BJ (cell line): ENCODE data around the gene MEN1. TPM values are rescaled to one million over a fixed set of nuclear protein-coding genes. Genes with fewer than 3 reads are reported as not detected.
"Not testable (repeated sequence)": the region's sequence is repeated elsewhere in the genome, so short reads cannot be mapped to it uniquely, and the experiment has no call there.

Source experiments
- CTCF ChIA-PET: fragments of 350-600 bp; formaldehyde crosslinking; extraction: SDS; loops from one replicate; lab custom pipeline; 2021; ENCODE audit warnings: antibody characterized with exemption, inconsistent platforms; lab: Yijun Ruan, JAX
- POLR2A ChIA-PET: fragments of 300-600 bp; sonication (Branson Sonifier 250); formaldehyde crosslinking; extraction: SDS; loops from one replicate; lab custom pipeline; 2021; ENCODE audit warnings: antibody characterized with exemption; lab: Charles Lee
- DNase-seq: peaks from one replicate; pipeline ENCODE4 v3.0.0-alpha.2; 2011; ENCODE audit warnings: low read depth
- H3K27me3 ChIP-seq: 2 replicates; pipeline ENCODE4 v1.6.0; 2011; ENCODE audit warnings: low read length; ENCODE audit not compliant: control insufficient read depth, insufficient read depth
- H3K36me3 ChIP-seq: 2 replicates; pipeline ENCODE4 v1.5.1; 2011; ENCODE audit warnings: low read length; ENCODE audit not compliant: control insufficient read depth, insufficient read depth
- H3K4me3 ChIP-seq: 2 replicates; pipeline ENCODE4 v1.5.1; 2011; ENCODE audit warnings: low read depth, mild to moderate bottlenecking, control low read depth, low read length
- CTCF ChIP-seq: IDR thresholded peaks from 2 replicates; pipeline ENCODE4 v1.5.1; 2011; ENCODE audit warnings: low read depth, mild to moderate bottlenecking, control low read depth, inconsistent platforms, low read length, moderate library complexity; ENCODE audit not compliant: insufficient read depth
- polyA plus RNA-seq: library from polyadenylated mRNA; depleted of rRNA; stranded (reverse); fragments of >200 nt; gene quantifications from 2 replicates; pipeline ENCODE4 v1.2.3, GENCODE V29; 2011

Gene MEN1
- polyA plus RNA-seq, 1 experiment = 27.8 TPM

- peak; percentile 40 for TF ChIP-seq CTCF
- POLR2A ChIA-PET = interaction anchor here (0.7 kb wide), 1 partner anchor 27 kb away, joined by 4 read pairs; no protein-coding TSS in a partner anchor
- Histone ChIP-seq H3K4me3 (no peak overlapping the region), H3K27me3 (no peaks in the 10 kb centered on the region), H3K36me3 (peaks cover 9% of the 10 kb centered on the region)
- DNase-seq = no peak
- CTCF ChIA-PET = interaction anchor here (0.7 to 29.2 kb wide), 8 partner anchors 18 to 164 kb away, joined by 3 to 797 read pairs (median 4); partner anchors contain the start of genes ARL2 and EHD1
Observed at GRCh38 chr11:64849598-64850356, 39.4 kb upstream of the MEN1 start.

GRCh38 chr11:64848826-64849597 lies 38.7 kb upstream of the MEN1 start:
- Histone ChIP-seq H3K27me3 (no peaks in the 10 kb centered on the region), H3K4me3 (no peak overlapping the region), H3K36me3 (peaks cover 6% of the 10 kb centered on the region)
- ChIA-PET CTCF (interaction anchor here (0.7 to 29.2 kb wide), 14 partner anchors 9 to 165 kb away, joined by 3 to 797 read pairs (median 4); partner anchors contain the start of genes ARL2, BATF2 and EHD1), POLR2A (interaction anchor here (0.6 to 0.7 kb wide), 2 partner anchors 28 to 29 kb away, joined by 3 to 4 read pairs; no protein-coding TSS in a partner anchor)
- DNase-seq = no peak
- TF ChIP-seq CTCF = no peak

GRCh38 chr11:64848214-64848825 lies 38.0 kb upstream of the MEN1 start:
- TF ChIP-seq CTCF = no peak
- H3K4me3 ChIP-seq = no peak overlapping the region
- no peaks in the 10 kb centered on the region for H3K27me3 ChIP-seq
- no peak for DNase-seq
- CTCF ChIA-PET = interaction anchor here (0.7 to 29.2 kb wide), 18 partner anchors 8 to 270 kb away, joined by 3 to 797 read pairs (median 6); partner anchors contain the start of genes ARL2, BATF2, EHD1 and MEN1
- peaks cover 6% of the 10 kb centered on the region for H3K36me3 ChIP-seq
- POLR2A ChIA-PET = interaction anchor here (0.6 kb wide), 1 partner anchor 30 kb away, joined by 3 read pairs; no protein-coding TSS in a partner anchor

- Histone ChIP-seq H3K27me3 (no peaks in the 10 kb centered on the region), H3K4me3 (no peak overlapping the region), H3K36me3 (no peaks in the 10 kb centered on the region)
- ChIA-PET CTCF (interaction anchor here (0.6 to 29.2 kb wide), 25 partner anchors 9 to 271 kb away, joined by 3 to 797 read pairs (median 4); partner anchors contain the start of genes ARL2, BATF2, EHD1 and MEN1), POLR2A (no interaction called here)
- TF ChIP-seq CTCF = peak; percentile 96
- no peak for DNase-seq
Observed at GRCh38 chr11:64846998-64847666, 36.8 kb upstream of the MEN1 start.

GRCh38 chr11:64845776-64846129 lies 35.4 kb upstream of the MEN1 start:
- H3K27me3 ChIP-seq, POLR2A ChIA-PET: not testable (repeated sequence)

More at GRCh38 chr11:64845776-64846129, 35.4 kb upstream of the MEN1 start:
- CTCF ChIA-PET = interaction anchor here (1.9 to 29.2 kb wide), 5 partner anchors 9 to 272 kb away, joined by 6 to 797 read pairs (median 35); partner anchors contain the start of genes ARL2, EHD1 and ZNHIT2
- H3K4me3 ChIP-seq, H3K36me3 ChIP-seq, DNase-seq: not testable (repeated sequence)
